ENCODE data around the gene RELL1.

GRCh38 chr4:37652747-37653527 lies 33.2 kb downstream of the RELL1 start:
- TF ChIP-seq POLR2A (IDR thresholded peaks at IDR 0.05; ENCODE audit: low read depth, low read length) = no peak
- no peak for TF ChIP-seq POLR2AphosphoS5 (IDR thresholded peaks at IDR 0.05; ENCODE audit: low read depth, low read length)

All from GM12892 (cell line).